Endothelial cell of umbilical vein (primary cell): ENCODE results near the gene RALGAPA1. TPM values are rescaled to one million over a fixed set of nuclear protein-coding genes. Genes with fewer than 3 reads are reported as not detected.

Source experiments
- BruUV-seq: library from RNA; stranded (reverse); fragments of 400-500 nt; replicated peaks from 2 replicates; lab custom pipeline; 2021; lab: Mats Ljungman, UMichigan
- CTCF ChIA-PET: fragments of 300-600, 350-600 bp; sonication (Branson Sonifier 250); formaldehyde crosslinking; loops from one replicate; lab custom pipeline; 2021; ENCODE audit warnings: antibody characterized with exemption, inconsistent platforms; lab: Charles Lee
- POLR2A ChIA-PET: fragments of 300-600, 350-600 bp; sonication (Branson Sonifier 250); formaldehyde crosslinking; loops from one replicate; lab custom pipeline; 2021; ENCODE audit warnings: antibody characterized with exemption, inconsistent platforms; lab: Charles Lee
- DNase-seq: peaks from one replicate; pipeline ENCODE4 v3.0.0-alpha.2; 2011; ENCODE audit warnings: low read depth, low spot score
- FAIRE-seq: peaks from 2 replicates; lab custom pipeline; 2011; peaks lifted over from hg19 to GRCh38; lab: Jason Lieb, UNC
- H2AFZ ChIP-seq: 2 replicates; pipeline ENCODE4 v1.6.0; 2012; ENCODE audit warnings: low read depth, low read length, control low read depth, inconsistent platforms
- H3K27ac ChIP-seq: 2 replicates; pipeline ENCODE4 v1.5.1; 2011; ENCODE audit warnings: low read depth, mild to moderate bottlenecking, control low read depth, low read length, moderate library complexity; ENCODE audit not compliant: insufficient read depth
- H3K27me3 ChIP-seq, 2 experiments: 2 replicates each; pipeline versions ENCODE4 v1.6.0 to v1.6.1; 2011; ENCODE audit warnings: low read length in 2 of 2, mixed read lengths in 1 of 2; ENCODE audit not compliant: control insufficient read depth in 2 of 2, insufficient read depth in 2 of 2
- H3K36me3 ChIP-seq, 2 experiments: 2 replicates in 1 of 2; 3 replicates in 1 of 2; pipeline ENCODE4 v1.5.1; 2011; ENCODE audit warnings: low read length in 2 of 2, mild to moderate bottlenecking in 1 of 2, moderate library complexity in 1 of 2; ENCODE audit not compliant: control insufficient read depth in 2 of 2, insufficient read depth in 2 of 2; ENCODE audit errors: extremely low read depth in 1 of 2
- H3K4me1 ChIP-seq: 3 replicates; pipeline ENCODE4 v1.5.1; 2011; ENCODE audit warnings: mild to moderate bottlenecking, low read length; ENCODE audit not compliant: control insufficient read depth, insufficient read depth; ENCODE audit errors: extremely low read depth
- H3K4me2 ChIP-seq: 2 replicates; pipeline ENCODE4 v1.6.1; 2011; ENCODE audit warnings: low read length, control low read depth, mixed read lengths; ENCODE audit not compliant: insufficient read depth
- H3K4me3 ChIP-seq, 3 experiments: fragments of 200-600 bp in 1 of 3; sonication (generic), shearing (Covaris generic) in 1 of 3; replicated peaks in 1 of 3; 2 replicates each; pipeline ENCODE4 v1.5.1; 2011 to 2016; ENCODE audit warnings: control low read depth in 3 of 3, low read length in 3 of 3, mild to moderate bottlenecking in 2 of 3, inconsistent platforms in 1 of 3, low read depth in 1 of 3, moderate library complexity in 1 of 3; ENCODE audit not compliant: insufficient read depth in 1 of 3
- H3K79me2 ChIP-seq: 2 replicates; pipeline ENCODE4 v1.6.0; 2012; ENCODE audit warnings: low read length, inconsistent platforms; ENCODE audit not compliant: control insufficient read depth, insufficient read depth
- H3K9ac ChIP-seq: replicated peaks from 2 replicates; pipeline ENCODE3; 2011; ENCODE audit warnings: low read length, control low read depth; ENCODE audit not compliant: insufficient read depth; ENCODE audit errors: extremely low read depth
- H3K9me1 ChIP-seq: replicated peaks from 3 replicates; pipeline ENCODE4 v1.6.0; 2011; ENCODE audit warnings: mild to moderate bottlenecking, low read length; ENCODE audit not compliant: control insufficient read depth, insufficient read depth; ENCODE audit errors: extremely low read depth
- H3K9me3 ChIP-seq: replicated peaks from 2 replicates; pipeline ENCODE4 v1.5.1; 2012; ENCODE audit warnings: low read length, inconsistent platforms; ENCODE audit not compliant: control insufficient read depth, insufficient read depth
- H4K20me1 ChIP-seq: replicated peaks from 2 replicates; pipeline ENCODE3; 2011; ENCODE audit warnings: mild to moderate bottlenecking, low read length; ENCODE audit not compliant: control insufficient read depth, insufficient read depth; ENCODE audit errors: extremely low read depth
- EZH2 ChIP-seq: IDR thresholded peaks from 2 replicates; pipeline ENCODE4 v1.6.1; 2012; ENCODE audit warnings: borderline replicate concordance, low read depth, mild to moderate bottlenecking, moderate library complexity, low read length, inconsistent platforms; ENCODE audit not compliant: severe bottlenecking
- GATA2 ChIP-seq: IDR thresholded peaks from 2 replicates; pipeline ENCODE4 v1.7.0; 2011; ENCODE audit warnings: low read depth, mild to moderate bottlenecking, moderate library complexity, mixed read lengths, low read length; ENCODE audit not compliant: insufficient read length, insufficient read depth
- MYC ChIP-seq: IDR thresholded peaks from one replicate; pipeline ENCODE4 v1.6.1; 2011; ENCODE audit warnings: mild to moderate bottlenecking, low read depth, low read length
- POLR2A ChIP-seq: IDR thresholded peaks from 2 replicates; pipeline ENCODE4 v1.6.1; 2012; ENCODE audit warnings: low read depth, mild to moderate bottlenecking, control low read depth, low read length
- POLR2AphosphoS5 ChIP-seq: IDR thresholded peaks from 2 replicates; pipeline ENCODE4 v1.6.1; 2012; ENCODE audit warnings: low read depth, mild to moderate bottlenecking, control low read depth, low read length, moderate library complexity; ENCODE audit not compliant: insufficient read depth
- dilution Hi-C: fragments of 300-500 bp; cut with MboI; formaldehyde crosslinking; loops from one replicate; pipeline ENCODE4 v1.15.0; 2019; ENCODE audit warnings: low sequenced_read_pairs; ENCODE audit not compliant: extremely low pct_ligation_motif_present
- intact Hi-C: fragments of 100-400 bp; cut with micrococcal nuclease; formaldehyde crosslinking; loops from one replicate; pipeline ENCODE4 v1.10.0; 2022
- polyA plus RNA-seq, 4 experiments: library from polyadenylated mRNA; depleted of rRNA in 3 of 4; stranded (reverse) in 3 of 4; unstranded in 1 of 4; fragments of >200 nt; gene quantifications; 2 replicates each; pipeline versions ENCODE4 v1.2.1 to v1.2.3, GENCODE V29; 2011 to 2012; ENCODE audit warnings: missing spikeins in 1 of 4
- total RNA-seq: library from RNA; stranded (reverse); gene quantifications from 2 replicates; pipeline ENCODE4 v1.2.3, GENCODE V29; 2021
- TF ChIP-seq, protein P1 (sequence below), 2 donors: IDR thresholded peaks; 1 replicate in 1 of 2; 2 replicates in 1 of 2; pipeline ENCODE4 v1.5.1; 2011; ENCODE audit warnings: low read length in 2 of 2, mild to moderate bottlenecking in 2 of 2, moderate library complexity in 2 of 2, control low read depth in 1 of 2, inconsistent platforms in 1 of 2, low read depth in 1 of 2; ENCODE audit not compliant: insufficient read depth in 1 of 2; ENCODE audit errors: extremely low read depth in 1 of 2

The RALGAPA1 gene
- total and polyA plus RNA-seq, 2 donors (not counting 3 experiments of a cell fraction or from before 2014, with no cell fraction given) = 6.1 to 30.9 TPM

DNA sequence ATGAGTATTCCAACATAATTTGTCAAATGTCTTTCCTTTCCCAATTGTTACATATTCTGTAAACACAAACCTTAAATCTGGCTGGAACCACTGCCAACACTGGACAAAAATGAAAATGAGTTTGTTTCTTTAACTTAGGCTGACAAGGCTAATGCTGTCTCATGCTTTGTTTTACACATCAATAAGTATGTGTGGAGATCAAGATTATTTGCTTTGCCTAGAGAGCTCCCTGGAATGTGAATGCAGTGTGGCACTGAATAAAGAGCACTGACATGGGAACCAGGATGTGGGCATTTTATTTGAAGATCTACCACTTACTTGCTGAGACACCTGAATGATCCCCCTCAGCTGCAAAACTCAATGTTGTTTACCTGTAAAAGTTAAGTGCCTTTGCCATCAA, 61.7 kb downstream of the RALGAPA1 start:
- H3K4me1 ChIP-seq = no peaks in the 10 kb centered on the region
- no peaks in the 10 kb centered on the region for H3K79me2 ChIP-seq
- H4K20me1 ChIP-seq = no peaks in the 10 kb centered on the region
- dilution Hi-C loops = no loop called here
- no peaks in the 10 kb centered on the region for H3K9me1 ChIP-seq
- no peak for FAIRE-seq
- no peak overlapping the region for H3K4me3 ChIP-seq
- BruUV-seq = no TSS peak
- ChIA-PET POLR2A (no interaction called here), CTCF (interaction anchor here (0.9 to 1.5 kb wide), 3 partner anchors 9 to 26 kb away, joined by 3 to 4 read pairs (median 3); no protein-coding TSS in a partner anchor)
- no peak overlapping the region for H3K4me2 ChIP-seq
- no peak overlapping the region for H3K27ac ChIP-seq
- H2AFZ ChIP-seq = no peak overlapping the region
- no peaks in the 10 kb centered on the region for H3K36me3 ChIP-seq
- DNase-seq = no peak
- H3K9me3 ChIP-seq = no peaks in the 10 kb centered on the region
- H3K27me3 ChIP-seq = no peaks in the 10 kb centered on the region
- H3K9ac ChIP-seq = no peak overlapping the region
- intact Hi-C loops = no loop called here
- no peak for TF ChIP-seq POLR2A
- TF ChIP-seq EZH2 = no peak

DNA sequence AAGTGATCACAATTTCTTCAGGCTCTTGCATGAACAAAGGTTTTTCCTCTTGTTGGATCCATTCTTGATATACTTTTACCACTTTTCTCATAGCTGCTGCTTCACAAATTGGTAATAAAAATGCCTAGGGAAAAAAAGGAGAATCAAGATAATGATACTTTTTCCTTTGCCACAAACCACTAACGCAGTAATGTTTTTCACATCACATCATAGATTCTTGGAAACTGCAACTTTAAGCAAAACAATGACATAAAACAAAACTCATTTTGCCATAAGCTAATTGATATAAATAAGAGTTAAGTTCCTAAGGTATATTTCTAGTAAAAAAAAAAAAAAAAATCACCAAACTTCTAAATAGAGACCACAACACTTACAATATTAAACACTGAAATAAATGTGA, 66.7 kb downstream of the RALGAPA1 start:
- H4K20me1 ChIP-seq = no peaks in the 10 kb centered on the region
- CTCF ChIA-PET = no interaction called here
- BruUV-seq = no TSS peak
- no peak overlapping the region for H3K27ac ChIP-seq
- dilution Hi-C loops = no loop called here
- H3K4me2 ChIP-seq = no peak overlapping the region
- no peak overlapping the region for H3K9ac ChIP-seq
- intact Hi-C loops = no loop called here
- H3K36me3 ChIP-seq = no peaks in the 10 kb centered on the region
- no peaks in the 10 kb centered on the region for H3K79me2 ChIP-seq
- H3K4me3 ChIP-seq = no peak overlapping the region
- TF ChIP-seq EZH2 = no peak
- TF ChIP-seq POLR2A = no peak
- TF ChIP-seq, protein P1, sequence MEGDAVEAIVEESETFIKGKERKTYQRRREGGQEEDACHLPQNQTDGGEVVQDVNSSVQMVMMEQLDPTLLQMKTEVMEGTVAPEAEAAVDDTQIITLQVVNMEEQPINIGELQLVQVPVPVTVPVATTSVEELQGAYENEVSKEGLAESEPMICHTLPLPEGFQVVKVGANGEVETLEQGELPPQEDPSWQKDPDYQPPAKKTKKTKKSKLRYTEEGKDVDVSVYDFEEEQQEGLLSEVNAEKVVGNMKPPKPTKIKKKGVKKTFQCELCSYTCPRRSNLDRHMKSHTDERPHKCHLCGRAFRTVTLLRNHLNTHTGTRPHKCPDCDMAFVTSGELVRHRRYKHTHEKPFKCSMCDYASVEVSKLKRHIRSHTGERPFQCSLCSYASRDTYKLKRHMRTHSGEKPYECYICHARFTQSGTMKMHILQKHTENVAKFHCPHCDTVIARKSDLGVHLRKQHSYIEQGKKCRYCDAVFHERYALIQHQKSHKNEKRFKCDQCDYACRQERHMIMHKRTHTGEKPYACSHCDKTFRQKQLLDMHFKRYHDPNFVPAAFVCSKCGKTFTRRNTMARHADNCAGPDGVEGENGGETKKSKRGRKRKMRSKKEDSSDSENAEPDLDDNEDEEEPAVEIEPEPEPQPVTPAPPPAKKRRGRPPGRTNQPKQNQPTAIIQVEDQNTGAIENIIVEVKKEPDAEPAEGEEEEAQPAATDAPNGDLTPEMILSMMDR (IDR thresholded peaks at IDR 0.05; ENCODE audit: extremely low read depth in 1 of 2, insufficient read depth in 1 of 2, low read depth in 1 of 2, low read length in 2 of 2) = no peak
- no peak for TF ChIP-seq GATA2
- no peak for TF ChIP-seq POLR2AphosphoS5
- TF ChIP-seq MYC = no peak
- H3K9me3 ChIP-seq = no peaks in the 10 kb centered on the region
- H2AFZ ChIP-seq = no peak overlapping the region
- no peak for FAIRE-seq
- no peaks in the 10 kb centered on the region for H3K27me3 ChIP-seq
- no peaks in the 10 kb centered on the region for H3K9me1 ChIP-seq
- POLR2A ChIA-PET = interaction anchor here (0.7 kb wide), 1 partner anchor 578 kb away, joined by 3 read pairs; the partner anchor contains the start of gene MBIP
- DNase-seq = no peak
- no peaks in the 10 kb centered on the region for H3K4me1 ChIP-seq
